GM12875 (cell line): ENCODE results near the gene OPTN.
A peak's percentile ranks its signal among the peaks of the same experiment; 100 is the strongest.

Source experiments
- H3K4me3 ChIP-seq: one replicate; pipeline ENCODE4 v1.5.1; 2011; ENCODE audit warnings: low read depth, low read length, control low read depth
- CTCF ChIP-seq: IDR thresholded peaks from 2 replicates; pipeline ENCODE4 v1.5.1; 2011; ENCODE audit warnings: low read depth, mild to moderate bottlenecking, control low read depth, inconsistent platforms, low read length, moderate library complexity, borderline replicate concordance; ENCODE audit not compliant: insufficient read depth

Gene OPTN

GRCh38 chr10:13099144-13099665 lies 758 bp upstream of the OPTN start:
- peak; percentile 66 for TF ChIP-seq CTCF
- peak overlapping the region; percentile 78 for H3K4me3 ChIP-seq

GRCh38 chr10:13100349-13101294 lies 659 bp downstream of the OPTN start:
- no peak for TF ChIP-seq CTCF
- peak overlapping the region; percentile 78 for H3K4me3 ChIP-seq

GRCh38 chr10:13102002-13102794 lies 2.2 kb downstream of the OPTN start:
- H3K4me3 ChIP-seq = no peak overlapping the region
- TF ChIP-seq CTCF = no peak

GRCh38 chr10:13103554-13103953 lies 3.6 kb downstream of the OPTN start:
- TF ChIP-seq CTCF = no peak
- no peak overlapping the region for H3K4me3 ChIP-seq

- no peak for TF ChIP-seq CTCF
- no peak overlapping the region for H3K4me3 ChIP-seq
These were observed 4.7 kb downstream of the OPTN start for GRCh38 chr10:13104697-13105096.

GRCh38 chr10:13105184-13105583 lies 5.2 kb downstream of the OPTN start:
- H3K4me3 ChIP-seq = no peak overlapping the region
- TF ChIP-seq CTCF = no peak
